Stomach (tissue), 9 donors: ENCODE results near the gene ANKLE2. TPM values are rescaled to one million over a fixed set of nuclear protein-coding genes. Genes with fewer than 3 reads are reported as not detected.

Experiments
- DNase-seq, 2 donors: peaks; one replicate each; pipeline versions ENCODE4 v3.0.0 to v3.0.0-alpha.2; 2013 to 2019
- H3K27ac ChIP-seq, 5 donors: fragments of 200-600 bp in 4 of 5; sonication (generic) in 4 of 5; one replicate each; pipeline ENCODE4 v1.5.1; 2013 to 2019; ENCODE audit warnings: mild to moderate bottlenecking in 1 of 5, moderate library complexity in 1 of 5
- H3K27me3 ChIP-seq, 3 donors: fragments of 200-600 bp; sonication (generic); one replicate each; pipeline ENCODE4 v1.5.1; 2017 to 2019; ENCODE audit warnings: mixed run types in 1 of 3
- H3K36me3 ChIP-seq, 4 donors: fragments of 200-600 bp; sonication (generic); 1 replicate in 3 of 4; 2 replicates in 1 of 4; pipeline ENCODE4 v1.5.1; 2016 to 2019
- H3K4me1 ChIP-seq, 4 donors: fragments of 200-600 bp; sonication (generic); one replicate each; pipeline ENCODE4 v1.5.1; 2016 to 2019
- H3K4me3 ChIP-seq, 4 donors: fragments of 200-600 bp; sonication (generic) in 3 of 4; one replicate each; pipeline ENCODE4 v1.5.1; 2016 to 2019; ENCODE audit warnings: mild to moderate bottlenecking in 1 of 4
- H3K9me3 ChIP-seq, 4 donors: fragments of 200-600 bp; sonication (generic); one replicate each; pipeline ENCODE4 v1.5.1; 2016 to 2019
- EP300 ChIP-seq: sonication (generic); formaldehyde crosslinking; IDR thresholded peaks from one replicate; pipeline ENCODE4 v1.6.1; 2017; ENCODE audit warnings: antibody characterized with exemption
- POLR2A ChIP-seq, 4 donors: fragments of 450-650 bp; IDR thresholded peaks; one replicate each; pipeline ENCODE4 v1.6.1; 2016; ENCODE audit warnings: antibody characterized with exemption in 4 of 4, control low read depth in 2 of 4, mild to moderate bottlenecking in 1 of 4, moderate library complexity in 1 of 4
- POLR2AphosphoS5 ChIP-seq, 3 donors: sonication (generic); formaldehyde crosslinking; IDR thresholded peaks; one replicate each; pipeline ENCODE4 v1.6.1; 2016; ENCODE audit warnings: antibody characterized with exemption in 3 of 3
- WGBS, 5 donors: extraction: QIAGEN DNeasy Blood & Tissue Kit in 3 of 5; methylation state at CpG; one replicate each; pipeline versions ENCODE4 v1.1.5 to v1.1.7; 2013 to 2018; 5-methylcytosine and 5-hydroxymethylcytosine counted together
- intact Hi-C: fragments of 100-400 bp; cut with DNase I; formaldehyde crosslinking; loops from one replicate; pipeline ENCODE4 v1.15.1; 2023; ENCODE audit warnings: low total_unique reads
- polyA plus RNA-seq, 3 donors: library from polyadenylated mRNA; stranded (reverse); fragments of 200-250 nt; gene quantifications; one replicate each; pipeline ENCODE4 v1.2.3, GENCODE V29; 2013
- total RNA-seq, 5 donors: library from RNA; depleted of rRNA; stranded (reverse); fragments of >200 nt; gene quantifications; one replicate each; pipeline versions ENCODE4 v1.1.0 to v1.2.3, GENCODE V29; 2014 to 2016
- TF ChIP-seq, protein P1 (sequence below), 7 experiments: fragments of 450-650 bp in 4 of 7; fragments of 200-600 bp in 3 of 7; sonication (generic) in 3 of 7; IDR thresholded peaks; one replicate each; pipeline ENCODE4 v1.5.1; 2016 to 2019; ENCODE audit warnings: antibody characterized with exemption in 7 of 7, control low read depth in 2 of 7, mild to moderate bottlenecking in 1 of 7
- donor health status: healthy with polysubstance abuse.
- donor health status: Bipolar disorder and iron deficiency.
- donor health status: healthy.

Gene ANKLE2
- total and polyA plus RNA-seq, 8 donors = 8.1 to 75.9 (median 40.8) TPM

DNA sequence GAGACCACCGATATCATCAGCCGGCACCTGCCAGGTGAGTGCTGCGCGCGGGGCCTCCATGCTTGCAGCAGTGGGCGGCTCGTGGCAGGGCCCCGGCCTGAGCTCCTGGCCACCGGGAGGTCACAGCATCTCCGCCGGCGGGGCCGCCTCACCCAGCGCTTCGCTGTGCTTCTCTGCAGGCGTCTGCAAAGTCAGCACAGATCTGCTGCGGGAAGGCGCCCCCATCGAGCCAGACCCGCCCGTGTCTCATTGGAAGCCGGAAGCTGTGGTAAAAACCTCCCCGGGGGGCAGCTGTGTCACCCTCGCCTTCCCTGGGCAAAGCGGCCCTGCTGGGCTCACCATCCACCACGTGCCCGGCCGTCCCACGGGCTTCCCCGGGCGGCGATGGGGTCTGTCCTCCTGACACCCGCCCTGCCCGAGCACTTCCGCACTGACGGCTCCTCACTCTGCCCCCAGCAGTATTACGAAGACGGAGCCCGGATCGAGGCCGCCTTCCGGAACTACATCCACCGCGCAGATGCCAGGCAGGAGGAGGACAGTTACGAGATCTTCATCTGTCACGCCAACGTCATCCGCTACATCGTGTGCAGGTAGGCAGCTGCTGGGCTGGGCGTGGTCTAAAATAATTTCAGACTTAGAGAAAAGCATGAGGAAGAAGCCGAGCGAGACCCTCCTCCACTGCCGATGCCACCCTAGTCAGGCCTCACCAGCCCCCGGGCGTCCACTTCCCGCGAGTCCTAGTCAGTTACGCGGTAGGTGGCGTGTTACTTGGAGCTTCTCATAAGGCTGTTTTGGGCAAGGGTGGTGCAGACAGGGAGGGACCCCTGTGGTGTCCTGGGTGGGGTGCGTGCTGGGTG lies 43.9 kb downstream of the ANKLE2 start:
- peaks cover 52 to 86% (median 84%) of the 10 kb centered on the region in 4 donors for H3K36me3 ChIP-seq
- intact Hi-C loops = no loop called here
- 92 to 96% (median 94%) methylated on average over 47 to 61 of the region's 61 CpGs for WGBS, 5 donors

GRCh38 chr12:132717011-132717410 lies 44.6 kb downstream of the ANKLE2 start:
- WGBS, 5 donors = 78 to 91% (median 88%) methylated on average over 15 to 17 of the region's 17 CpGs
- intact Hi-C loops = no loop called here

More for the DNA sequence above, 43.9 kb downstream of the ANKLE2 start:
- Histone ChIP-seq H3K27me3 (no peaks in the 10 kb centered on the region), H3K4me3 (no peak overlapping the region), H3K9me3 (no peaks in the 10 kb centered on the region), H3K4me1 (peaks cover 0 to 12% (median 2%) of the 10 kb centered on the region in 4 donors), H3K27ac (no peak overlapping the region)
- TF ChIP-seq POLR2AphosphoS5 (IDR thresholded peaks at IDR 0.05) (no peak), POLR2A (IDR thresholded peaks at IDR 0.05) (no peak), EP300 (no peak)
- TF ChIP-seq, protein P1, sequence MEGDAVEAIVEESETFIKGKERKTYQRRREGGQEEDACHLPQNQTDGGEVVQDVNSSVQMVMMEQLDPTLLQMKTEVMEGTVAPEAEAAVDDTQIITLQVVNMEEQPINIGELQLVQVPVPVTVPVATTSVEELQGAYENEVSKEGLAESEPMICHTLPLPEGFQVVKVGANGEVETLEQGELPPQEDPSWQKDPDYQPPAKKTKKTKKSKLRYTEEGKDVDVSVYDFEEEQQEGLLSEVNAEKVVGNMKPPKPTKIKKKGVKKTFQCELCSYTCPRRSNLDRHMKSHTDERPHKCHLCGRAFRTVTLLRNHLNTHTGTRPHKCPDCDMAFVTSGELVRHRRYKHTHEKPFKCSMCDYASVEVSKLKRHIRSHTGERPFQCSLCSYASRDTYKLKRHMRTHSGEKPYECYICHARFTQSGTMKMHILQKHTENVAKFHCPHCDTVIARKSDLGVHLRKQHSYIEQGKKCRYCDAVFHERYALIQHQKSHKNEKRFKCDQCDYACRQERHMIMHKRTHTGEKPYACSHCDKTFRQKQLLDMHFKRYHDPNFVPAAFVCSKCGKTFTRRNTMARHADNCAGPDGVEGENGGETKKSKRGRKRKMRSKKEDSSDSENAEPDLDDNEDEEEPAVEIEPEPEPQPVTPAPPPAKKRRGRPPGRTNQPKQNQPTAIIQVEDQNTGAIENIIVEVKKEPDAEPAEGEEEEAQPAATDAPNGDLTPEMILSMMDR (IDR thresholded peaks at IDR 0.05) = no peak
- DNase-seq = no peak

GRCh38 chr12:132716356-132716755 lies 45.3 kb downstream of the ANKLE2 start:
- 77 to 96% (median 83%) methylated on average over 11 of the region's 11 CpGs for WGBS, 5 donors
- Histone ChIP-seq H3K27me3 (no peaks in the 10 kb centered on the region), H3K9me3 (no peaks in the 10 kb centered on the region), H3K4me1 (peaks cover 7 to 27% (median 13%) of the 10 kb centered on the region in 4 donors), H3K36me3 (peaks cover 47 to 72% (median 70%) of the 10 kb centered on the region in 4 donors), H3K4me3 (no peak overlapping the region), H3K27ac (no peak overlapping the region)
- intact Hi-C loops = no loop called here
- no peak for TF ChIP-seq POLR2AphosphoS5 (IDR thresholded peaks at IDR 0.05)
- TF ChIP-seq, protein P1 (IDR thresholded peaks at IDR 0.05) = no peak
- no peak for TF ChIP-seq POLR2A (IDR thresholded peaks at IDR 0.05)
- TF ChIP-seq EP300 = no peak
- no peak for DNase-seq

More at GRCh38 chr12:132717011-132717410, 44.6 kb downstream of the ANKLE2 start:
- Histone ChIP-seq H3K27ac (no peak overlapping the region), H3K36me3 (peaks cover 47 to 78% (median 77%) of the 10 kb centered on the region in 4 donors), H3K9me3 (no peaks in the 10 kb centered on the region), H3K4me1 (peaks cover under 1 to 20% (median 6%) of the 10 kb centered on the region in 4 donors), H3K4me3 (no peak overlapping the region), H3K27me3 (no peaks in the 10 kb centered on the region)
- TF ChIP-seq POLR2AphosphoS5 (IDR thresholded peaks at IDR 0.05) (no peak), POLR2A (IDR thresholded peaks at IDR 0.05) (no peak), EP300 (no peak)
- TF ChIP-seq, protein P1 (IDR thresholded peaks at IDR 0.05) = no peak
- no peak for DNase-seq

DNA sequence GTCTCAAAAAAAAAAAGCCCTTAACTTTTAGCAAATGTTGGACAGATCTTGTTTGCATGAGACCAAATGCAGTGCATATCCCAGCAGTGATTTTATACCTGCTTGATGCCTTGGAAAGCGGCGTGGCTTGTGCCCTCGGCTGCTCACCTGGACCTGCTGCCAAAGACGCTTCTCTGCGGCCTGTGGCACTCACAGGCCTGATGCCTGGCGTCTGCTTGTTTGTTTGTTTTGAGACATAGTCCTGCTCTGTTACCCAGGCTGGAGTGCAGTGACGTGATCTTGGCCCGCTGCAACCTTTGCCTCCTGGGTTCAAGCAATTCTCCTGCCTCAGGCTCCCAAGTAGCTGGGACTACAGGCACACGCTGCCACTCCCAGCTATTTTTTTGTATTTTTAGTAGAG lies 45.8 kb downstream of the ANKLE2 start:
- no peak for TF ChIP-seq EP300
- TF ChIP-seq POLR2A (IDR thresholded peaks at IDR 0.05) = no peak
- TF ChIP-seq POLR2AphosphoS5 (IDR thresholded peaks at IDR 0.05) = no peak
- TF ChIP-seq, protein P1 (IDR thresholded peaks at IDR 0.05) = no peak
- intact Hi-C loops = no loop called here
- 81 to 95% (median 89%) methylated on average over 8 to 9 of the region's 9 CpGs for WGBS, 5 donors
- Histone ChIP-seq H3K36me3 (peaks cover 44 to 67% (median 65%) of the 10 kb centered on the region in 4 donors), H3K27ac (no peak overlapping the region), H3K4me3 (no peak overlapping the region), H3K27me3 (no peaks in the 10 kb centered on the region), H3K4me1 (peaks cover 9 to 29% (median 15%) of the 10 kb centered on the region in 4 donors), H3K9me3 (no peaks in the 10 kb centered on the region)
- DNase-seq = no peak
